Fibroblast of mammary gland (primary cell): ENCODE data around the gene SPSB4.
A peak's percentile ranks its signal among the peaks of the same experiment; 100 is the strongest.

ENCODE experiments used
- DNase-seq: peaks from one replicate; pipeline ENCODE4 v3.0.0-alpha.2; 2010; ENCODE audit warnings: low read depth
- H3K4me3 ChIP-seq: 2 replicates; pipeline ENCODE4 v1.5.1; 2011; ENCODE audit warnings: low read depth, mild to moderate bottlenecking, low read length, moderate library complexity; ENCODE audit not compliant: control insufficient read depth
- TF ChIP-seq, protein P1 (sequence below): conservative IDR thresholded peaks from 2 replicates; pipeline ENCODE4 v1.5.1; 2011; ENCODE audit warnings: low read depth, low read length, inconsistent platforms; ENCODE audit not compliant: control insufficient read depth, insufficient read depth

The SPSB4 gene

DNA sequence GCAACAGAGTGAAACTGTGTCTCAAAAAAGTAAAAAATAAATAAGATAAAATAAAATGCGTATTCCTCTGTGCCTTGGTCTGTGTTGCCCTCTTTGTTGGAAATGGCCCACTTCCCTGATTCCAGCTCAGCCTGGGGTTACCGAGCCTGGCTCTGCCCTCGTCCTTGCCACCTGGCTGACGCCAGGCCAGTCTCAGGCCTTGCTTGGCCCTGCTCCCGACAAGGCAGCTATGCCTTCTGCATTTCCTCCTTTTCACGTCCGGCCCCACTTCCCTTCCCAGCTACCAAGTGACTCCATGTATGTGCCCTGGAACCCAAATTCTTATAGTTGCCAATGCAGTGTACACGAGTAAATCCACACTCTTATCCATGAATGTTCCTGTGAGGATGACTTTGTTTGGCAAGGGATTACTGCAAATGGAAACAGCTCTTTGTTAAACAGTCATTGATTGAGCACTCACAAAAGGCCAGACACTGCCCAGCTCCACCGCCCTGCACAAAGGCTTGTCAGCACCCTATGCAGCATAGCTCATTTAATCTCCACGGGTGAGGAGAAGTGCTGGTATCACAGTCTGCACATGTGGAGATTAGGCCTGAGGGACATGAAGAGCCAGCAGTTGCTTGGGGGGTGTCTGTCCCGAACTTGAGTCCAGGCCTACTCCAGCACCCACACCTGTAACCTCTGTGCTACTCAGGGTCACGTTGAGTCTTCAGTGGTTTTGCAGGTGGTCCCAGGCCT, 25.1 kb downstream of the SPSB4 start:
- TF ChIP-seq, protein P1, sequence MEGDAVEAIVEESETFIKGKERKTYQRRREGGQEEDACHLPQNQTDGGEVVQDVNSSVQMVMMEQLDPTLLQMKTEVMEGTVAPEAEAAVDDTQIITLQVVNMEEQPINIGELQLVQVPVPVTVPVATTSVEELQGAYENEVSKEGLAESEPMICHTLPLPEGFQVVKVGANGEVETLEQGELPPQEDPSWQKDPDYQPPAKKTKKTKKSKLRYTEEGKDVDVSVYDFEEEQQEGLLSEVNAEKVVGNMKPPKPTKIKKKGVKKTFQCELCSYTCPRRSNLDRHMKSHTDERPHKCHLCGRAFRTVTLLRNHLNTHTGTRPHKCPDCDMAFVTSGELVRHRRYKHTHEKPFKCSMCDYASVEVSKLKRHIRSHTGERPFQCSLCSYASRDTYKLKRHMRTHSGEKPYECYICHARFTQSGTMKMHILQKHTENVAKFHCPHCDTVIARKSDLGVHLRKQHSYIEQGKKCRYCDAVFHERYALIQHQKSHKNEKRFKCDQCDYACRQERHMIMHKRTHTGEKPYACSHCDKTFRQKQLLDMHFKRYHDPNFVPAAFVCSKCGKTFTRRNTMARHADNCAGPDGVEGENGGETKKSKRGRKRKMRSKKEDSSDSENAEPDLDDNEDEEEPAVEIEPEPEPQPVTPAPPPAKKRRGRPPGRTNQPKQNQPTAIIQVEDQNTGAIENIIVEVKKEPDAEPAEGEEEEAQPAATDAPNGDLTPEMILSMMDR, result no peak
- no peak for DNase-seq
- no peak overlapping the region for H3K4me3 ChIP-seq

DNA sequence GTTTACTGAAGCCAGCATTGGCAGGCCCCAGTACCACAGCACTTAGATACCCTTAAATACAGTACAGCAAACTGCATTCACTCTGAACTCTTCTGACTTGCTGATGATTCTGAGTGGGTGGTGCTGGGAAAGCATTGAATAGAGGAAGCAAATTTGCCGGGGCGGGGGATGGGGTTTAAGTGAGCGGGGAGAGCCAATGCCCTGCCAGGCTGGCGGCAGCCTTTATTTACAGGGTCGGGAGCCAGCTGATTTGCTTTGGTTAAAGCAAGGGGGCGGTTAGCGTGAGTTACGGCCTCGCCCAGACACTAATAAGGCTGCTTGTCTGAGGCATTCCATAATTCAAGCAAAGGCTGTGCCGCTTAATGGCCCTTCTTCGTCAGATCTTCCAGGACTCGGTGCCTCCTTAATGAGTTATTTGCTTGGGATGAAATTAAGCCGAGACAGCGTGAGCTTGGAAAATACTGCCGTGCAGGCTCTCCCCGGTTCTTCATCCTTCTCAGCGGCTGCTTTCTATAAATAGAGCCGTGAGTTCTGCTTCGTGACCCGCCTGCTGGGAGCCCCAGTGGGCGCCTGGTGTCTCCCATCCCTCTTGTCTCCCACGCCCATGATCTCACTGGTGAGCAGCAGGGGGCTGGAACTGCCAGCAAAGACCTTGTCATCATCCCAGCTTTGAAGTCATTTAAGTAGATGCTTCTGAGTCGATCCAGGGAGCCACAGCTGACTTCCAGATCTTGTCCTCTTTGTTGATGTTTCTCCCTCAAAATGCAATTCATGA, 25.8 kb downstream of the SPSB4 start:
- peak; percentile 51 for DNase-seq
- TF ChIP-seq, protein P1, result no peak
- no peak overlapping the region for H3K4me3 ChIP-seq

DNA sequence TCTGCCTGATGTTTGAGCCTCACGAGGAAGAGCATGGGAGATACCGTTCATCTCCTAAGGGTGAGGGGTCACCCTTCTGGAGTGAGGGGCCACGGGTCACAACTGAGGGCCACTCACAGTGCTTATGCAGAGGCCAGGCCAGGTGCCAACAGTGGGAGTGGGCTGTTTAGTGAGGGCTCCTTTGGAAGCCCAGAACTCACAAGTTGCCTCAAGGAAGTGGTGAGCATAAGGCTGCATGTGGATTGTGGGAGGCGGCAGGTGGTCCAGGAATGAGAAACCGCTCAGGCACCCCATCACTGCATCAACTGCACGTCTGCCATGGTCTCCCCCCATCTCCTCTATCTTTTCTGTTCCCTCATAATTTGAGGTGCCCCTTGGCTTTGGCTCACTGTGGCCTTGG, 26.5 kb downstream of the SPSB4 start:
- no peak overlapping the region for H3K4me3 ChIP-seq

DNA sequence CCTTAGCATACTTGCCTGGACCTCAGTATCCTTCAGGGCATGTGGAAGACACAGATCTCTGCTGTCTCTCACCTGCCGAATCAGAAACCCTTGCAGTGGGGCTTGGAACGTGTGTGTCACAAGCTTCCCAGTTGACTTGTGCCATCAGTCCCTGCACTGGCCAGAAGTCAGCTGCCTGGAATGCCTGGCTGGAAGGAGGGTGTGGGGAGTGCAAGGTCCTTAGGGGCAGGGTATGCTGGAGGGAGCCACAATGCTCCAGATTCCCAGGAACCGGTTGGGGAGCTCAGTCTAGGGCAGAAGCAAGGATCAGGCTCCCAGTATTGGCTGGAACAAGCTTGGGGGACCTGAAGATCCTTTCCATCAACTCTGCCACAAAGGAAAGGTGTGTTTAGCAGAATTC, 27.1 kb downstream of the SPSB4 start:
- no peak overlapping the region for H3K4me3 ChIP-seq
- DNase-seq, result no peak
- TF ChIP-seq, protein P1, result no peak

More for the DNA sequence above, 26.5 kb downstream of the SPSB4 start:
- TF ChIP-seq, protein P1, result no peak
- no peak for DNase-seq

DNA sequence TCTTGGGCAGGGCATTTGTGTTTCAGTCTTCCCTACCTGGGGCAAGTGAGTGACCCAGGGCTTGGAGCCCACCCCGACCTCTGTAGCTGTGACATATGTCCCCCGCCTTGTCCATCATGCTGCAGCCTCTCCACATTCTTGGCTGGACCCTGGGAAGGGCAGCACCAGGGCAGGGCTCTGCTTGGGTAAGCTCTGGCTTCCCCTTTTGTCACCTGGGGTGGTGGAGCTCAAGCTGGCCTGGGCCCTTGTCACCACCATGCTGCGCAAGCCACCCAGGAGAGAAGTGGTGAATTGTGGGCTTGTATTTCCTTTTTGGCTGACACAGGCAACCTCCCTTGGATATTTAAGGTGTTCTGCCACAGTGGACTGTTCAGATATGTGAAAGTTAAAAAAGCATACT, 29.3 kb downstream of the SPSB4 start:
- no peak for DNase-seq
- H3K4me3 ChIP-seq, result no peak overlapping the region
- TF ChIP-seq, protein P1, result no peak

DNA sequence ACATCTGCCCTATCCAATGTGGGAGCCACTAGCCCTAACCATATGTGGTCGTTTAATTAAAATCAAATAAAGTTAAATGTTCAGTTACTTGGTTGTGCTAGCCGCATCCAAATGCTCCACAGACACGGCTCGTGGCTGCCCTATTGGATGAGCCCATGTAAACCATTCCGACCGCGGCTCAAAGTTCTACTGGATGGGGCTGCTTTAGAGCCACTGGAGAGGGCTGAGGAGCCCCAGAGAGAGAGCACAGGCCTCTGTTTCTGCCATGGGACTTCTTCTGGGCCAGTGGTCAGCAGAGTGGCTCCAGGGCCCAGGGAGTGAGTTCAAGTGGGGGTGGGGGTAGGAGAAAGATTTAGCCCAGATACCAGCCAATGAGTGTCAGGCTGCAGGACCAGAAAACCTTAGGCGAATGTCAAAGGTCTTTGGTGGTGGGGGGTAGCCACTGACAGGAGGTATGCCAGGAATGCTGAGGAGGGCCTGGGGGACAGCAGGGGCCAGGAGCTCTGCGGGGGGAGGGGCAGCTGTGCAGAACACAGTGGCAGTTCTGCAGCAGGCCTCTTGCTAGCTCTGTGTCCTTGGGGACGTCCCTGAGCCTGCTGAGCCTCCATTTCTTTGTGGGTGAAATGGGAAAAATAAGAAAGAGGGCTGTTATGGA, 30.1 kb downstream of the SPSB4 start:
- TF ChIP-seq, protein P1, result no peak

More for the DNA sequence above, 30.1 kb downstream of the SPSB4 start:
- DNase-seq, result no peak
- no peak overlapping the region for H3K4me3 ChIP-seq
